ENCODE measurements around the gene IPO7.

- TF ChIP-seq, protein P1, sequence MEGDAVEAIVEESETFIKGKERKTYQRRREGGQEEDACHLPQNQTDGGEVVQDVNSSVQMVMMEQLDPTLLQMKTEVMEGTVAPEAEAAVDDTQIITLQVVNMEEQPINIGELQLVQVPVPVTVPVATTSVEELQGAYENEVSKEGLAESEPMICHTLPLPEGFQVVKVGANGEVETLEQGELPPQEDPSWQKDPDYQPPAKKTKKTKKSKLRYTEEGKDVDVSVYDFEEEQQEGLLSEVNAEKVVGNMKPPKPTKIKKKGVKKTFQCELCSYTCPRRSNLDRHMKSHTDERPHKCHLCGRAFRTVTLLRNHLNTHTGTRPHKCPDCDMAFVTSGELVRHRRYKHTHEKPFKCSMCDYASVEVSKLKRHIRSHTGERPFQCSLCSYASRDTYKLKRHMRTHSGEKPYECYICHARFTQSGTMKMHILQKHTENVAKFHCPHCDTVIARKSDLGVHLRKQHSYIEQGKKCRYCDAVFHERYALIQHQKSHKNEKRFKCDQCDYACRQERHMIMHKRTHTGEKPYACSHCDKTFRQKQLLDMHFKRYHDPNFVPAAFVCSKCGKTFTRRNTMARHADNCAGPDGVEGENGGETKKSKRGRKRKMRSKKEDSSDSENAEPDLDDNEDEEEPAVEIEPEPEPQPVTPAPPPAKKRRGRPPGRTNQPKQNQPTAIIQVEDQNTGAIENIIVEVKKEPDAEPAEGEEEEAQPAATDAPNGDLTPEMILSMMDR (CRISPR knock-in tag; IDR thresholded peaks at IDR 0.05) = no peak
- no peak for TF ChIP-seq SMAD1 (CRISPR knock-in tag; IDR thresholded peaks at IDR 0.05; ENCODE audit: borderline replicate concordance, low read depth)
- no peak for TF ChIP-seq ZKSCAN1 (IDR thresholded peaks at IDR 0.05; ENCODE audit: low read length)
- no peak for TF ChIP-seq ZNF382 (CRISPR knock-in tag; IDR thresholded peaks at IDR 0.05; ENCODE audit: borderline replicate concordance)
- no peak for TF ChIP-seq POLR2AphosphoS5 (IDR thresholded peaks at IDR 0.05; ENCODE audit: low read depth, low read length)
- TF ChIP-seq SMAD3 (CRISPR knock-in tag; IDR thresholded peaks at IDR 0.05) = no peak
- TF ChIP-seq ZNF33A (CRISPR knock-in tag; IDR thresholded peaks at IDR 0.05; ENCODE audit: borderline replicate concordance) = no peak
- no peak for TF ChIP-seq ATF2 (CRISPR knock-in tag; IDR thresholded peaks at IDR 0.05)
- no peak for TF ChIP-seq ZNF678 (CRISPR knock-in tag; IDR thresholded peaks at IDR 0.05)
- TF ChIP-seq CHD2 (IDR thresholded peaks at IDR 0.05; ENCODE audit: low read depth, low read length) = no peak
These were observed 61.8 kb downstream of the IPO7 start for GRCh38 chr11:9446230-9446629.

Data from HepG2 (cell line).